MM.1S (cell line): Measurements from ENCODE around the gene AGBL1.

Experiments
- DNase-seq: peaks from one replicate; pipeline ENCODE4 v3.0.0-alpha.2; 2015
- H2AFZ ChIP-seq: fragments of 300-600 bp; sonication (generic); 2 replicates; pipeline ENCODE4 v1.6.0; 2016; ENCODE audit warnings: antibody characterized with exemption, low read length
- H3F3A ChIP-seq: fragments of 300-600 bp; sonication (generic); 2 replicates; pipeline ENCODE4 v1.6.1; 2016; ENCODE audit warnings: mild to moderate bottlenecking, antibody characterized with exemption, low read length, moderate library complexity, mixed read lengths; ENCODE audit not compliant: insufficient read depth
- H3K27ac ChIP-seq: fragments of 300-600 bp; sonication (generic); 2 replicates; pipeline ENCODE4 v1.5.1; 2016; ENCODE audit warnings: mild to moderate bottlenecking, low read length
- H3K27me3 ChIP-seq: fragments of 300-600 bp; sonication (generic); replicated peaks from 2 replicates; pipeline ENCODE4 v1.6.0; 2016; ENCODE audit warnings: low read length; ENCODE audit not compliant: insufficient read depth
- H3K36me3 ChIP-seq: fragments of 300-600 bp; sonication (generic); replicated peaks from 2 replicates; pipeline ENCODE4 v1.6.1; 2016; ENCODE audit warnings: mild to moderate bottlenecking, low read length, mixed read lengths; ENCODE audit not compliant: insufficient read depth
- H3K4me1 ChIP-seq: fragments of 300-600 bp; sonication (generic); 2 replicates; pipeline ENCODE4 v1.6.1; 2016; ENCODE audit warnings: low read length, mixed read lengths
- H3K4me2 ChIP-seq: fragments of 300-600 bp; sonication (generic); 2 replicates; pipeline ENCODE4 v1.6.0; 2016; ENCODE audit warnings: low read depth, low read length
- H3K4me3 ChIP-seq: fragments of 300-600 bp; sonication (generic); 2 replicates; pipeline ENCODE4 v1.5.1; 2016; ENCODE audit warnings: low read length, mixed read lengths
- H3K79me2 ChIP-seq: fragments of 300-600 bp; sonication (generic); 2 replicates; pipeline ENCODE4 v1.6.1; 2016; ENCODE audit warnings: mixed run types, low read length, mixed read lengths
- H3K9ac ChIP-seq: fragments of 300-600 bp; sonication (generic); 2 replicates; pipeline ENCODE4 v1.6.1; 2016; ENCODE audit warnings: low read length, mixed read lengths
- H3K9me2 ChIP-seq: fragments of 300-600 bp; sonication (generic); replicated peaks from 2 replicates; pipeline ENCODE4 v1.6.1; 2016; ENCODE audit warnings: mild to moderate bottlenecking, low read length, mixed read lengths; ENCODE audit not compliant: insufficient read depth
- H3K9me3 ChIP-seq: fragments of 300-600 bp; sonication (generic); replicated peaks from 2 replicates; pipeline ENCODE4 v1.6.1; 2016; ENCODE audit warnings: mild to moderate bottlenecking, low read length, mixed read lengths; ENCODE audit not compliant: insufficient read depth
- H4K20me1 ChIP-seq: fragments of 300-600 bp; sonication (generic); 2 replicates; pipeline ENCODE4 v1.6.1; 2016; ENCODE audit warnings: mild to moderate bottlenecking, low read length, moderate library complexity, mixed read lengths; ENCODE audit not compliant: insufficient read depth
- CTCF ChIP-seq: fragments of 300-600 bp; sonication (generic); IDR thresholded peaks from 2 replicates; pipeline ENCODE4 v1.5.1; 2016; ENCODE audit warnings: antibody characterized with exemption, low read length, mixed read lengths
- EZH2 ChIP-seq: fragments of 300-600 bp; sonication (generic); optimal IDR thresholded peaks from 2 replicates; pipeline ENCODE3; 2017; ENCODE audit warnings: low read depth, mild to moderate bottlenecking, antibody characterized with exemption, low read length, mixed read lengths
- EZH2phosphoT487 ChIP-seq: fragments of 300-600 bp; sonication (generic); IDR thresholded peaks from 2 replicates; pipeline ENCODE4 v1.6.1; 2018; ENCODE audit warnings: antibody characterized with exemption, low read length

AGBL1 gene

GRCh38 chr15:86353213-86353612 is 273.5 kb downstream of the AGBL1 start:
- Histone ChIP-seq H3K36me3 (no peaks in the 10 kb centered on the region), H3K4me2 (no peak overlapping the region), H3K4me3 (no peak overlapping the region), H3K27ac (no peak overlapping the region), H3K79me2 (no peaks in the 10 kb centered on the region), H3K9ac (no peak overlapping the region), H2AFZ (no peak overlapping the region), H3K9me2 (no peaks in the 10 kb centered on the region), H3K27me3 (no peaks in the 10 kb centered on the region), H3F3A (no peaks in the 10 kb centered on the region), H4K20me1 (no peaks in the 10 kb centered on the region), H3K4me1 (no peaks in the 10 kb centered on the region), H3K9me3 (no peaks in the 10 kb centered on the region)
- no peak for DNase-seq
- TF ChIP-seq CTCF (no peak), EZH2 (no peak), EZH2phosphoT487 (no peak)

DNA sequence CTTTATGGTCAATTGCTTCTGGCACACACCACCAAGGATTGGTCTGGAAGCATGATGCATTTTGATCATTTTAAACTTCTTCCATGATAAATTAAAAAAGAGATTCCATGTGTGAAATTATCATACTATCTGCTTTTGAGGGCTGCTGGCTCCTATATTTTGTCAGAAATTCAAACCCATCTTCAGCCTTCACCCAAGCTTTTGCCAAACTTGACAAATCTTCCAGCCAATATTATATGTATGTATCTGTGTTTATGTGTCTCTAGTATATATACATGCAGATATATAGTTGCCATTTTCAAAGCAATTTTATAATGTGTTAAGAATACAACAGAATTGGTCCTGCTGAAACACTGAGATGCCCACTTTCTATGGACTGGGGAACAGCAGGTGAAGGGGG is 275.7 kb downstream of the AGBL1 start:
- no peak for DNase-seq
- Histone ChIP-seq H3K36me3 (no peaks in the 10 kb centered on the region), H2AFZ (no peak overlapping the region), H4K20me1 (no peaks in the 10 kb centered on the region), H3K9ac (no peak overlapping the region), H3K79me2 (no peaks in the 10 kb centered on the region), H3K4me2 (no peak overlapping the region), H3F3A (no peaks in the 10 kb centered on the region), H3K9me3 (no peaks in the 10 kb centered on the region), H3K27me3 (no peaks in the 10 kb centered on the region), H3K4me1 (no peaks in the 10 kb centered on the region), H3K27ac (no peak overlapping the region), H3K4me3 (no peak overlapping the region), H3K9me2 (no peaks in the 10 kb centered on the region)
- TF ChIP-seq EZH2phosphoT487 (no peak), EZH2 (no peak), CTCF (no peak)

DNA sequence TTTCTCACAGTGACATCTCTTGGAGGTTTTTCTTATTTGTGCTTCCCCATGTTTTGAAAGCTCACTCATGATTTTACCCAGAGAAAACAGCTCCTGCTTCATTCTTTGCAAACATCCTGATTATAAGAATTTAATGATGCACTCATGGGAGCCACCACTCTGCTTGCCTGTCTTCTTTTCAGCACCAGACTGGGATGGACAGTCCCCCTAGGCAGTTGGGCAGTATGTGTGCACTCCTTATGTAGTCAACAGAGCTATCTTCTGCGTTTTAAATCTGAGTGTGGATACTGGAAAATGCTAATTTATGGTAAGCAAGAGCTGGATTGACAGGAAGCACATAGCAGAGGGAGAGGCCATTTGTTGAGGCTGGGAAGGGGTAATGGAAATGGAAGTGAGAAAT is 276.1 kb downstream of the AGBL1 start:
- no peak overlapping the region for H3K4me2 ChIP-seq
- H3K27me3 ChIP-seq = no peaks in the 10 kb centered on the region
- H3F3A ChIP-seq = no peaks in the 10 kb centered on the region
- H3K4me3 ChIP-seq = no peak overlapping the region
- no peaks in the 10 kb centered on the region for H3K9me2 ChIP-seq
- no peak for TF ChIP-seq EZH2
- no peak for TF ChIP-seq CTCF
- TF ChIP-seq EZH2phosphoT487 = no peak
- DNase-seq = no peak
- H2AFZ ChIP-seq = no peak overlapping the region
- no peak overlapping the region for H3K27ac ChIP-seq
- no peaks in the 10 kb centered on the region for H3K9me3 ChIP-seq
- H3K4me1 ChIP-seq = no peaks in the 10 kb centered on the region
- H4K20me1 ChIP-seq = no peaks in the 10 kb centered on the region
- no peaks in the 10 kb centered on the region for H3K36me3 ChIP-seq
- H3K79me2 ChIP-seq = no peaks in the 10 kb centered on the region
- H3K9ac ChIP-seq = no peak overlapping the region
